HepG2 (cell line): ENCODE measurements around the gene TIMELESS. TPM values are rescaled to one million over a fixed set of nuclear protein-coding genes. Genes with fewer than 3 reads are reported as not detected.

Experiments
- ATAC-seq: fragments of 200-7000 bp; cut with Tn5 transposase; 3 replicates; pipeline ENCODE4 v1.9.1; 2020; ENCODE audit warnings: mild to moderate bottlenecking, moderate library complexity
- BruUV-seq: library from RNA; stranded (reverse); fragments of 400-500 nt; replicated peaks from 2 replicates; lab custom pipeline; 2021; lab: Mats Ljungman, UMichigan
- CTCF ChIA-PET: fragments of 300-600 bp; formaldehyde crosslinking; extraction: SDS; loops from one replicate; lab custom pipeline; 2021; ENCODE audit warnings: low total read pairs, inconsistent platforms, low intra/inter-chr PET ratio; lab: Yijun Ruan, JAX
- POLR2A ChIA-PET: fragments of 350-600 bp; sonication (Branson Sonifier 250); formaldehyde crosslinking; loops from one replicate; lab custom pipeline; 2020; ENCODE audit warnings: antibody characterized with exemption, inconsistent platforms; lab: Yijun Ruan, JAX
- DNase-seq: peaks from one replicate; pipeline ENCODE4 v3.0.0-alpha.2; 2015; ENCODE audit warnings: low spot score
- FAIRE-seq: peaks from 3 replicates; lab custom pipeline; 2011; peaks lifted over from hg19 to GRCh38; lab: Jason Lieb, UNC
- H2AFZ ChIP-seq: one replicate; pipeline ENCODE4 v1.6.1; 2011; ENCODE audit warnings: low read length, inconsistent platforms
- H3K27ac ChIP-seq: fragments of 300-600 bp; 3 replicates; pipeline ENCODE4 v1.8.0; 2011; ENCODE audit warnings: mixed run types, mild to moderate bottlenecking, mixed read lengths, low read length, inconsistent platforms; ENCODE audit not compliant: insufficient read depth; ENCODE audit errors: extremely low read length
- H3K27me3 ChIP-seq, 2 experiments: fragments of 200-600 bp in 1 of 2; 2 replicates in 1 of 2; 3 replicates in 1 of 2; pipeline versions ENCODE4 v1.6.0 to v1.8.0; 2011; ENCODE audit warnings: low read length in 2 of 2, mild to moderate bottlenecking in 2 of 2, moderate library complexity in 2 of 2, inconsistent platforms in 1 of 2; ENCODE audit not compliant: insufficient read depth in 2 of 2, control insufficient read depth in 1 of 2
- H3K36me3 ChIP-seq, 2 experiments: fragments of 200-600 bp in 1 of 2; replicated peaks in 1 of 2; 2 replicates in 1 of 2; 3 replicates in 1 of 2; pipeline versions ENCODE4 v1.5.1 to v1.8.0; 2011; ENCODE audit warnings: low read length in 2 of 2, inconsistent platforms in 1 of 2; ENCODE audit not compliant: insufficient read depth in 2 of 2, control insufficient read depth in 1 of 2
- H3K4me1 ChIP-seq: 2 replicates; pipeline ENCODE4 v1.5.1; 2012; ENCODE audit warnings: low read length, inconsistent platforms; ENCODE audit not compliant: insufficient read depth
- H3K4me2 ChIP-seq: 2 replicates; pipeline ENCODE4 v1.6.0; 2011; ENCODE audit warnings: low read depth, low read length, inconsistent platforms
- H3K4me3 ChIP-seq, 3 experiments: fragments of 200-600 bp in 1 of 3; sonication (generic), shearing (Covaris generic) in 1 of 3; replicated peaks in 1 of 3; 2 replicates each; pipeline ENCODE4 v1.5.1; 2011 to 2016; ENCODE audit warnings: low read length in 3 of 3, inconsistent platforms in 2 of 3, low read depth in 2 of 3, mild to moderate bottlenecking in 2 of 3, control low read depth in 1 of 3, mixed read lengths in 1 of 3; ENCODE audit not compliant: insufficient read depth in 1 of 3
- H3K79me2 ChIP-seq: one replicate; pipeline ENCODE4 v1.6.1; 2011; ENCODE audit warnings: low read length, inconsistent platforms; ENCODE audit not compliant: insufficient read depth
- H3K9ac ChIP-seq: 2 replicates; pipeline ENCODE4 v1.6.0; 2011; ENCODE audit warnings: mild to moderate bottlenecking, low read depth, low read length, inconsistent platforms; ENCODE audit not compliant: insufficient read depth
- H3K9me3 ChIP-seq: 2 replicates; pipeline ENCODE4 v1.5.1; 2012; ENCODE audit warnings: mild to moderate bottlenecking, low read length
- H4K20me1 ChIP-seq: 2 replicates; pipeline ENCODE4 v1.6.0; 2011; ENCODE audit warnings: inconsistent platforms, mild to moderate bottlenecking, low read length, moderate library complexity; ENCODE audit not compliant: insufficient read depth
- ATF3 ChIP-seq: sonication (generic); formaldehyde crosslinking; IDR thresholded peaks from 2 replicates; pipeline ENCODE4 v1.4.0; 2020; ENCODE audit warnings: missing genetic modification reagents
- CCDC6 ChIP-seq: sonication (generic); formaldehyde crosslinking; IDR thresholded peaks from 2 replicates; pipeline ENCODE4 v1.8.1; 2022; ENCODE audit warnings: mild to moderate bottlenecking, missing genetic modification reagents, moderate library complexity
- E2F5 ChIP-seq: sonication (generic); formaldehyde crosslinking; conservative IDR thresholded peaks from 2 replicates; pipeline ENCODE4 v1.4.0; 2020; ENCODE audit warnings: missing genetic modification reagents
- ELF1 ChIP-seq: sonication (generic); formaldehyde crosslinking; IDR thresholded peaks from 2 replicates; pipeline ENCODE4 v1.4.0; 2020; ENCODE audit warnings: missing genetic modification reagents
- ETV6 ChIP-seq: sonication (generic); formaldehyde crosslinking; conservative IDR thresholded peaks from 2 replicates; pipeline ENCODE4 v1.4.0; 2020; ENCODE audit warnings: missing genetic modification reagents
- FOSL2 ChIP-seq: sonication (generic); formaldehyde crosslinking; IDR thresholded peaks from 2 replicates; pipeline ENCODE4 v1.4.0; 2020; ENCODE audit warnings: missing genetic modification reagents
- NCOA2 ChIP-seq: sonication (generic); formaldehyde crosslinking; IDR thresholded peaks from 2 replicates; pipeline ENCODE4 v1.8.0; 2022; ENCODE audit warnings: inconsistent platforms
- ZNF124 ChIP-seq: sonication (generic); formaldehyde crosslinking; IDR thresholded peaks from 2 replicates; pipeline ENCODE4 v1.4.0; 2020; ENCODE audit warnings: missing genetic modification reagents
- ZNF644 ChIP-seq: IDR thresholded peaks from 2 replicates; pipeline ENCODE4 v1.6.1; 2016; ENCODE audit warnings: low read depth
- WGBS: methylation state at CpG from one replicate; pipeline ENCODE4 v1.1.6; 2017; ENCODE audit warnings: low lambda C conversion rate; 5-methylcytosine and 5-hydroxymethylcytosine counted together
- in situ Hi-C: cut with HindIII; loops from 2 replicates; pipeline ENCODE4 v1.10.0; 2017; ENCODE audit warnings: low pct_unique_long_range_greater_than_20kb; ENCODE audit not compliant: extremely low pct_ligation_motif_present
- intact Hi-C: fragments of 100-400 bp; cut with micrococcal nuclease; formaldehyde crosslinking; loops from one replicate; pipeline ENCODE4 v1.10.0; 2022; ENCODE audit not compliant: unreplicated experiment
- polyA plus RNA-seq, 8 experiments: library from polyadenylated mRNA; depleted of rRNA in 3 of 8; stranded (reverse) in 7 of 8; unstranded in 1 of 8; fragments of >200 nt; fragmentation: Illumina TruSeq in 4 of 8; extraction: Trizol in 4 of 8; gene quantifications; 2 replicates each; pipeline versions ENCODE4 v1.2.1 to v1.2.3, GENCODE V29; 2011 to 2016; ENCODE audit warnings: low read depth in 4 of 8, missing spikeins in 1 of 8, mixed read lengths in 1 of 8; ENCODE audit not compliant: insufficient read depth in 1 of 8
- total RNA-seq, 5 experiments: library from RNA; depleted of rRNA; stranded (reverse); fragments of >200 nt; fragmentation: Illumina TruSeq; extraction: Trizol; gene quantifications; 2 replicates each; pipeline ENCODE4 v1.2.3, GENCODE V29; 2016; ENCODE audit warnings: low read depth in 1 of 5

The TIMELESS gene
- total and polyA plus RNA-seq, 2 of the 13 experiments (the other 11 are each of a cell fraction or from before 2014, with no cell fraction given), result 4.0 to 20.3 TPM

DNA sequence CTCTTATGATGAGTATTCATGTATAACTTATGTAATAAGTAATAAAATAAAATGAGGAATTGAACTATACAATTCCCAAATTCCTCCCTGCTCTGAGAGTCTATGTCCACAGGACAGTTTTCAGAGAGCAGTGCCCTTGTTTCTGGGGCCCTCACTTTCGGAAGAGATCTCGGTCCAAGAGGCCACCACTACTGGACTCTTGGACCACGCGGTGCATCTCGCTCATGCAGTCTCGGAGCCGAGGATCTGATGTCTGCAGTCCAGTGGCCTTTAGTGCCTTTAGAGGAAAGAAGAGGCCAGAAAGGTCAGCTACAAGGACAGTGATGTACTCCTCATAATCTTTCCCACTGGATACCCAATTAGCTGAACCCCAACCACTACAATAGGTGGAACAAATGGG lies 30.4 kb upstream of the TIMELESS start:
- peaks cover 16% of the 10 kb centered on the region for H3K4me1 ChIP-seq
- in situ Hi-C loops (no loop called here), intact Hi-C loops (no loop called here)
- no peaks in the 10 kb centered on the region for H3K9me3 ChIP-seq
- H3K4me2 ChIP-seq, result no peak overlapping the region
- 94% methylated on average over 6 of the region's 7 CpGs for WGBS
- POLR2A ChIA-PET, result interaction anchor here (0.6 kb wide), 1 partner anchor 112 kb away, joined by 3 read pairs; no protein-coding TSS in a partner anchor
- no peak overlapping the region for H3K9ac ChIP-seq
- no peak for ATAC-seq
- no peaks in the 10 kb centered on the region for H4K20me1 ChIP-seq
- CTCF ChIA-PET, result no interaction called here
- H3K4me3 ChIP-seq, result no peak overlapping the region
- BruUV-seq, result no TSS peak
- H3K27ac ChIP-seq, result no peak overlapping the region
- H3K27me3 ChIP-seq, result no peaks in the 10 kb centered on the region
- FAIRE-seq, result no peak
- H3K36me3 ChIP-seq, result peaks cover 0 to 1% of the 10 kb centered on the region in 2 experiments; a peak in 2 of 5 replicates
- TF ChIP-seq CCDC6 (no peak), FOSL2 (CRISPR knock-in tag) (no peak), E2F5 (CRISPR knock-in tag) (no peak), ETV6 (no peak), ELF1 (CRISPR knock-in tag) (no peak), ATF3 (CRISPR knock-in tag) (no peak), NCOA2 (CRISPR knock-in tag) (no peak), ZNF124 (CRISPR knock-in tag) (no peak), ZNF644 (no peak)
- DNase-seq, result no peak
- no peak overlapping the region for H2AFZ ChIP-seq
- H3K79me2 ChIP-seq, result no peaks in the 10 kb centered on the region
